Measurements from ENCODE around the gene KAZN. TPM values are rescaled to one million over a fixed set of nuclear protein-coding genes. Genes with fewer than 3 reads are reported as not detected.

Gene KAZN
- total RNA-seq, 2 donors from 2014 or later = 3.4 to 12.2 TPM

DNA sequence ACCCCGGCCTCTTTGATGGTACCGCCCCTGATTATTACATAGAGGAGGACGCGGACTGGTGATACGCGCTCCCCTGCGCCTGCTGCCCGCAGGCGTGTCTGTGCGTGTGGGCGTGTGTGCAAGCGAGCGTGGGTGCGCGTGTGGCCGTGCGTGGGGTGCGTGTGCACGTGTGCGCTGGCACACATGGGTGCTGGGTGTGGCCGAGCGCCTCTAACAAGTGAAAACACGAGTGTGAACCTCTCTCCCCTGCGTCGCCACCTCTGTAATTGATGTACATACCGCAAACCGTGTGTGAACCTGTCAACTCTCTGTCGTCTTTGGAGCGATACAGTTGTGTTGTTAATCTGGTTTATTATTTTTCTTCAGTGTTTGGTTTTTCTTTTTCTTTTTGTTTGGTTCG lies 467.3 kb downstream of the KAZN start:
- H3K4me1 ChIP-seq = no peaks in the 10 kb centered on the region
- no peak for ATAC-seq
- H3K4me3 ChIP-seq = no peak overlapping the region
- H3K27me3 ChIP-seq = no peaks in the 10 kb centered on the region
- WGBS, 2 donors = 91 to 92% methylated on average over 26 of the region's 30 CpGs
- no peaks in the 10 kb centered on the region for H3K9me3 ChIP-seq
- H3K27ac ChIP-seq = no peak overlapping the region
- TF ChIP-seq POLR2A (IDR thresholded peaks at IDR 0.05) (no peak), CTCF (IDR thresholded peaks at IDR 0.05) (no peak)
- no peak for DNase-seq
- intact Hi-C loops (cut with DNase I) = no loop called here
- no peaks in the 10 kb centered on the region for H3K36me3 ChIP-seq (replicated peaks in 1 of 2; ENCODE audit: insufficient read depth in 1 of 2, low read depth in 2 of 2)

- 83 to 86% methylated on average over 13 to 15 of the region's 15 CpGs for WGBS, 2 donors
- ATAC-seq (no peak), DNase-seq (no peak)
- intact Hi-C loops (cut with DNase I) = no loop called here
- no peak for TF ChIP-seq CTCF (IDR thresholded peaks at IDR 0.05)
- TF ChIP-seq POLR2A (IDR thresholded peaks at IDR 0.05) = no peak
- no peak overlapping the region for H3K27ac ChIP-seq
- H3K36me3 ChIP-seq (replicated peaks in 1 of 2; ENCODE audit: insufficient read depth in 1 of 2, low read depth in 2 of 2) = no peaks in the 10 kb centered on the region
- no peaks in the 10 kb centered on the region for H3K9me3 ChIP-seq
- no peaks in the 10 kb centered on the region for H3K27me3 ChIP-seq
- H3K4me3 ChIP-seq = no peak overlapping the region
- no peaks in the 10 kb centered on the region for H3K4me1 ChIP-seq
Observed at GRCh38 chr1:15066191-15066590, 467.7 kb downstream of the KAZN start.

- 86 to 92% methylated on average over 4 of the region's 4 CpGs for WGBS, 2 donors
- ATAC-seq (no peak), DNase-seq (no peak)
- no peaks in the 10 kb centered on the region for H3K27me3 ChIP-seq
- H3K27ac ChIP-seq = no peak overlapping the region
- H3K4me3 ChIP-seq = no peak overlapping the region
- TF ChIP-seq POLR2A (IDR thresholded peaks at IDR 0.05) = no peak
- no peaks in the 10 kb centered on the region for H3K36me3 ChIP-seq (replicated peaks in 1 of 2; ENCODE audit: insufficient read depth in 1 of 2, low read depth in 2 of 2)
- H3K9me3 ChIP-seq = no peaks in the 10 kb centered on the region
- no peaks in the 10 kb centered on the region for H3K4me1 ChIP-seq
- intact Hi-C loops (cut with DNase I) = no loop called here
Observed at GRCh38 chr1:15067148-15067547, 468.7 kb downstream of the KAZN start.

- intact Hi-C loops (cut with DNase I) = no loop called here
- WGBS, 2 donors = 90 to 95% methylated on average over 14 of the region's 14 CpGs
- no peak overlapping the region for H3K27ac ChIP-seq
- H3K36me3 ChIP-seq (replicated peaks in 1 of 2; ENCODE audit: insufficient read depth in 1 of 2, low read depth in 2 of 2) = no peaks in the 10 kb centered on the region
- H3K4me1 ChIP-seq = no peaks in the 10 kb centered on the region
- H3K9me3 ChIP-seq = no peaks in the 10 kb centered on the region
- H3K4me3 ChIP-seq = no peak overlapping the region
- no peaks in the 10 kb centered on the region for H3K27me3 ChIP-seq
- ATAC-seq (no peak), DNase-seq (no peak)
- TF ChIP-seq POLR2A (IDR thresholded peaks at IDR 0.05) (no peak), CTCF (IDR thresholded peaks at IDR 0.05) (no peak)
Observed at GRCh38 chr1:15068152-15068551, 469.7 kb downstream of the KAZN start.

GRCh38 chr1:15068997-15069396 lies 470.5 kb downstream of the KAZN start:
- TF ChIP-seq POLR2A (IDR thresholded peaks at IDR 0.05) (no peak), CTCF (IDR thresholded peaks at IDR 0.05) (no peak)
- no peaks in the 10 kb centered on the region for H3K36me3 ChIP-seq (replicated peaks in 1 of 2; ENCODE audit: insufficient read depth in 1 of 2, low read depth in 2 of 2)
- H3K4me3 ChIP-seq = no peak overlapping the region
- WGBS, 2 donors = 93 to 94% methylated on average over 4 of the region's 4 CpGs
- ATAC-seq (no peak), DNase-seq (no peak)
- H3K27me3 ChIP-seq = no peaks in the 10 kb centered on the region
- intact Hi-C loops (cut with DNase I) = no loop called here
- no peaks in the 10 kb centered on the region for H3K4me1 ChIP-seq
- H3K9me3 ChIP-seq = no peaks in the 10 kb centered on the region
- no peak overlapping the region for H3K27ac ChIP-seq

All from body of pancreas (tissue), 4 donors.